AG08395 (cell line): ENCODE results near the gene FLT4.
"Not testable (repeated sequence)": the region's sequence is repeated elsewhere in the genome, so short reads cannot be mapped to it uniquely, and the experiment has no call there.

Experiments
- DNase-seq: peaks from one replicate; pipeline ENCODE4 v3.0.0; 2012; ENCODE audit warnings: mixed read lengths, low spot score

FLT4 gene

DNA sequence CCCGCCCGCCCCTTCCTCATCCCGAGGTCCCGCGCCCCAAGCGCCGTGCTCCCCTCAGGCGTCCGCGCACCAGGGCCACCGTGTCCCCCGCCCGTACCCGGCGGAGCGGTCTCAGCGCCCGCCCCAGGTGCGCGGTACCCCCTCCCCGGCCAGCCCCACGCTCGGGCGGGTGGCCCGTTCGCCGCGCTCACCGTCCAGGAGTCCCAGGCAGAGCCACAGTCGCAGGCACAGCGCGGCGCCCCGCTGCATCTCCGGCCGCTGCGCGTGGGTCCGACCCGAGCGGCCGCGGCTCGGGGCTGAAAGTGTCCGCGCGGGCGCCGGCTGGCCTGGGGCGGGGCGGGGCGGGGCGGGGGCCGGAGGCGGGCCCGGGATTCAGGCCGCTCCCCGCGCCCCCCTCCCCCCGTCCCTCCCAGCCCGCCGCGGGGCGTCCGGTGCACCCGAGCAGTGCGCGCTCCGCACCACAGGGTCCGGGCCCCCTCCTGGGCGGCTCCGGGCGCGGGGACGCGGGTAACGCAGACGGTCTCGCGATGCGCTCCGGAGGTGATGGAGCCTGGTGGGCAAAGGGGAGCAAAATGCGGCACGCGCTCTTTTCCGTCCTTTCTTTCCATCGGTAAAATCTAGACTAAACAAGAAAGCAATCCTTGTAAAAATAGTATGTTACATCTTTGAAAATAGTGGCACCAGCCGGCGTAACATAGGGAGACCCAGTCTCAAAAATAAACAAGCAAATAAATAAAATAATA lies at the start of gene FLT4:
Gene FLT4 (minus strand): TSS at position 304 of the 743 bp plus-strand sequence. CDS start 55 bp downstream, at position 249.
- no peak for DNase-seq

GRCh38 chr5:180699042-180699441 lies 49.6 kb upstream of the FLT4 start:
- DNase-seq = no peak

- DNase-seq = no peak
These were observed 46.7 kb upstream of the FLT4 start for GRCh38 chr5:180696116-180696515.

DNA sequence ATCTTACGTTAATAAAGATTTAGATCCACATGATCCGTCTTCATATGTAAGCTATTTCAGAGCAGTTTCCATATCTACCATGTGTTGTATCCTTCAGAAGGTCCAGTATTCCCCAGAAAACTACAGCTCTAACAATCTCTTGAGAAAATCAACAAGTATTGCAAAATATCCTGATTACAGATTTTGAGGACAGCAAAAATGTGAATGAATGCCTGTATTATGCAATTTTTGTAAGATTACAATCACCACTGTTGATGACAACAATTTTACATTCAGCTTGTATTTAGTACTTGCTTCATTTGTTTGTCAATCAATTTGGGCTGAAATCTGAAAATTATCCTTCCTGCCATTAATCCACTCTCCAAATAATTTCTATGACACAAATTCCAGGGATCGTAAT lies 43.0 kb upstream of the FLT4 start:
- DNase-seq = no peak

- no peak for DNase-seq
These were observed 41.6 kb upstream of the FLT4 start for GRCh38 chr5:180691046-180691445.

DNA sequence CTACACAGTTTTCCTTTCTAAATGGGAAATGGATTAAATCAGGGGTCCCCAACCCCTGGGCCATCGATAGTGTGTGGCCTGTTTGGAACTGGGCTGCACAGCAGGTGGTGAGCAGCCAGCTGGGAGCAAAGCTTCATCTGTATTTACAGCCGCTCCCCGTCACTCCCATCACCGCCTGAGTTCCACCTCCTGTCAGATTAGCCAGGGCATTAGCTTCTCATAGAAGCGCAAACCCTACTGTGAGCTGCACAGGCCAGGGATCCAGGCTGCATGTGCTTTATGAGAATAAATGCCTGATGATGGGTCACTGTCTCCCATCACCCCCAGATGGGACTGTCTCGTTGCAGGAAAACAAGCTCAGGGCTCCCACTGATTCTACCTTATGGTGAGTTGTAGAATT lies 41.2 kb upstream of the FLT4 start:
- DNase-seq = no peak

DNA sequence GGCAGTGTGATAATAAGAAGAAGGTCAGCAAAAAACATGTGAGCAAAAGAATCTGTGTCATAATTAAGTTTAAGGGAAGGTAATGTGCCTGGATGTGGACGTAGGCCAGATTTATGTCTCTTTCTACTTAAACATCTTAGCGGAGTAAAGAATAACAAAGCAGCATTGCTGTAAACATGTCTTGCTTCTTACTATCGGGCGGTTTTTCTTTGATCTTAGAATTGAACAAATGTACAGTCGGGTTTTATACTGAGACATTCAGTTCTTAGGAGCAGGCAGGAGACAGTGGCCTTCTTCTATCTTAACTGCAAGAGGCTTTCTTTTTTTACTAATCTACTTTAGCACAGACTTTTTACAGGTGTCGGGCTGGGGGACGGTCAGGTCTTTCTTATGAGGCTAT lies 40.4 kb upstream of the FLT4 start:
- DNase-seq = no peak

GRCh38 chr5:180689071-180689694 lies 39.8 kb upstream of the FLT4 start:
- no peak for DNase-seq

- no peak for DNase-seq
These were observed 39.1 kb upstream of the FLT4 start for GRCh38 chr5:180688330-180689070.

- not testable (repeated sequence) for DNase-seq
These were observed 37.4 kb upstream of the FLT4 start for GRCh38 chr5:180686799-180687198.

- no peak for DNase-seq
These were observed 35.3 kb upstream of the FLT4 start for GRCh38 chr5:180684623-180685161.

DNA sequence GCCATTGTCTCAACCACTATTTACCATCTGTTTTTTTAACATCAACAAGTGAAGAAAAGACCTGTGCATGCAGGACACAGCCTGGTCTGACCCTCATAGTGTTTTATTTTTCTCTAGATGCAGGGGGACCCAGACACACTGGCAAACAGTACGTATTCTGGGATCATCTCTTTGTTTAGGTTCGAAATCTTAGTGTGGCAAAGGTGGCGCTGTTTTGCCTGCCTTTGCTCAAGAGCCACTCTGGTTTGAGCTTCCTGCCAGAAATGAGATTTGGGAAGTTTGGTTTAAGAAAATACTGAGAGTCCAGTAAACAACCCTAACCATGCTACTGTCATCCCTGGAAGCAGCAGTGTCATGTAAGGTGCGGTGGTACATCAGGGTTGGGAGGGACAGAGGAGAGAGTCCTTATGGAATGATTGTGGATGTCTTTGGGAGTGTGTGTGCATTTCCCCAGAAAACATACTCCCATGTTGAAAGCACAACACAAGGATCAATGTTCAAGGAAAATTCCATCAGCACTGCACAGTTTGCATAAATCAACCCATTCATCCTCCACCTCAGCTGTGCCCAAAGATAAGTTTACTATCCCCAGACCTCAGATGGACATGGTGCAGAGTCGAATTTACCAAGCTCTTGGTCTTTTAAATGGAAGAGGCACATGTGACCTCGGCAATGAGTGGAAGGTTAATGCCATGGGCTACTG lies 34.0 kb upstream of the FLT4 start:
- no peak for DNase-seq

- no peak for DNase-seq
These were observed 33.2 kb upstream of the FLT4 start for GRCh38 chr5:180682560-180682959.

GRCh38 chr5:180682008-180682407 lies 32.6 kb upstream of the FLT4 start:
- DNase-seq = not testable (repeated sequence)

- DNase-seq = not testable (repeated sequence)
These were observed 28.9 kb upstream of the FLT4 start for GRCh38 chr5:180678319-180678718.

- no peak for DNase-seq
These were observed 25.7 kb upstream of the FLT4 start for GRCh38 chr5:180675036-180675635.

- not testable (repeated sequence) for DNase-seq
These were observed 24.7 kb upstream of the FLT4 start for GRCh38 chr5:180674090-180674475.

DNA sequence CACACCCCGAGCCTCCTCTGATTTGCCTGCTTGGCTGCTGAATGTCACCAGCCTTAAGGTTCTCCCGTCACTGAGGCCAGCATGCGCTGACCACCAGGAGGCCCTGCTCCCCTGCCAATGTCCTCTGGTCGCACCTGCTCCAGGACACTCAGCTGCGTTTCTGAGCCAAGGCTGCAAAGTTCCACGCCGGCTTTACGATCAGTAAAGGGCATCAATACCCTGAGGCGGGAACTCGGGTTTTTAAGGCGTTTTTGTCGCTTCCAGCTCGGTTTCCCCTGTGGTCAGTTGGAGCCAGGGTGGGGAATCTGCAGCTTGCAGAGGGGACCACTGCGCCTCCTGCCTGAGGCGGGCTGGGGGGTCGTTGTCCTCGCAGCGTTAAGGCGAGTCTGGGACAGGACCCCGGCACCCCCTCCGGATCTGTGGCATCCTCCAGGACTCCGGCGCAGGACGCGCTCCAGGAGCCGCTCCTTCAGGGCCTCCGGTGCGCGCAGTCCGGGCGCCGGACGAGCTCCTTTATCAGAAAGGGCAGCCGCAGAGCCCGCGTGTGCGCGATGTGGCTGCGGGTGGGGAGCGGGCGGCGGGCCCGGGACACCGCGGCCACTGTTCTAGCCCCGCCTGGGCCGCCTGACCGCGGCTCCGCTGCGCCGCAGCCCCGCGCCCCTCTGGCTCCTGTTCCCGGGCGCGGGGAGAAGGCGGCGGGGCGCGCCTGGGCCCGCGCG lies 24.1 kb upstream of the FLT4 start:
- DNase-seq = no peak

DNA sequence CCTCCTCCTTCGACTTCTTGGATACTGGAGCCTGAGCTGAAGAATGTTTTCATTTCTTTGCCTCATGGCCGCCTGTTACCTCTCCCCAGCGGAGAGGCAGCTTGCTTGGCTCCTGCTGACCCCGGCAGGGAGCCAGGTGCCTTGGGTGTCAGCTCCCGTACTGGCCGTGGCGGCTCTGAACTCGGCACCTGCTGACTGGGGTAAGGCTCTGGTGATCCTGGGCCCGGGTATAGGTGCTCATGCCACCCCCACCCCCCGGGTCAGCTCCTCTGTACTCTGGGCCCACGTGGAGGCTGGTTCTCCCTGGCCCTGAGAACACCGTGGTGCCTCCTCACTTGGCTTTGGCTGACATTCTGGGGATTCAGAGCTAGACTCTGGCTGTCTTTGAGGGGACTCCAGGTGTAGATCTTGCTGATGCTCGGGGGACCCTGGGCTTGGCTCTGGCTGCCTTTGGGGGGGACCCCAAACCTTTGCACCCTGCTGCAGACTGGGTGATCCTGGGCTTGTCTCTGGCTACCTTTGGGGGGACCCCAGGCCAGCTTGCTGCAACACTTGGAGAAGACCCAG lies 22.6 kb upstream of the FLT4 start:
- not testable (repeated sequence) for DNase-seq

GRCh38 chr5:180670586-180671359 lies 21.4 kb upstream of the FLT4 start:
- no peak for DNase-seq
